Measurements from ENCODE around the gene ONECUT3.

- TF ChIP-seq CTCF (IDR thresholded peaks at IDR 0.05; ENCODE audit: low read length), result no peak
- peak; percentile 41 for TF ChIP-seq EZH2 (optimal IDR thresholded peaks at IDR 0.05; ENCODE audit: low read depth, low read length)
Measured at GRCh38 chr19:1747285-1748114, 5.8 kb upstream of the ONECUT3 start.
